Endothelial cell of umbilical vein (primary cell): ENCODE measurements around the gene WDFY3. TPM values are rescaled to one million over a fixed set of nuclear protein-coding genes. Genes with fewer than 3 reads are reported as not detected.

Experiments
- BruUV-seq: library from RNA; stranded (reverse); fragments of 400-500 nt; replicated peaks from 2 replicates; lab custom pipeline; 2021; lab: Mats Ljungman, UMichigan
- CTCF ChIA-PET: fragments of 300-600, 350-600 bp; sonication (Branson Sonifier 250); formaldehyde crosslinking; loops from one replicate; lab custom pipeline; 2021; ENCODE audit warnings: antibody characterized with exemption, inconsistent platforms; lab: Charles Lee
- POLR2A ChIA-PET: fragments of 300-600, 350-600 bp; sonication (Branson Sonifier 250); formaldehyde crosslinking; loops from one replicate; lab custom pipeline; 2021; ENCODE audit warnings: antibody characterized with exemption, inconsistent platforms; lab: Charles Lee
- DNase-seq: peaks from one replicate; pipeline ENCODE4 v3.0.0-alpha.2; 2011; ENCODE audit warnings: low read depth, low spot score
- FAIRE-seq: peaks from 2 replicates; lab custom pipeline; 2011; peaks lifted over from hg19 to GRCh38; lab: Jason Lieb, UNC
- H2AFZ ChIP-seq: 2 replicates; pipeline ENCODE4 v1.6.0; 2012; ENCODE audit warnings: low read depth, low read length, control low read depth, inconsistent platforms
- H3K27ac ChIP-seq: 2 replicates; pipeline ENCODE4 v1.5.1; 2011; ENCODE audit warnings: low read depth, mild to moderate bottlenecking, control low read depth, low read length, moderate library complexity; ENCODE audit not compliant: insufficient read depth
- H3K27me3 ChIP-seq, 2 experiments: 2 replicates each; pipeline versions ENCODE4 v1.6.0 to v1.6.1; 2011; ENCODE audit warnings: low read length in 2 of 2, mixed read lengths in 1 of 2; ENCODE audit not compliant: control insufficient read depth in 2 of 2, insufficient read depth in 2 of 2
- H3K36me3 ChIP-seq, 2 experiments: 2 replicates in 1 of 2; 3 replicates in 1 of 2; pipeline ENCODE4 v1.5.1; 2011; ENCODE audit warnings: low read length in 2 of 2, mild to moderate bottlenecking in 1 of 2, moderate library complexity in 1 of 2; ENCODE audit not compliant: control insufficient read depth in 2 of 2, insufficient read depth in 2 of 2; ENCODE audit errors: extremely low read depth in 1 of 2
- H3K4me1 ChIP-seq: 3 replicates; pipeline ENCODE4 v1.5.1; 2011; ENCODE audit warnings: mild to moderate bottlenecking, low read length; ENCODE audit not compliant: control insufficient read depth, insufficient read depth; ENCODE audit errors: extremely low read depth
- H3K4me2 ChIP-seq: 2 replicates; pipeline ENCODE4 v1.6.1; 2011; ENCODE audit warnings: low read length, control low read depth, mixed read lengths; ENCODE audit not compliant: insufficient read depth
- H3K4me3 ChIP-seq, 3 experiments: fragments of 200-600 bp in 1 of 3; sonication (generic), shearing (Covaris generic) in 1 of 3; replicated peaks in 1 of 3; 2 replicates each; pipeline ENCODE4 v1.5.1; 2011 to 2016; ENCODE audit warnings: control low read depth in 3 of 3, low read length in 3 of 3, mild to moderate bottlenecking in 2 of 3, inconsistent platforms in 1 of 3, low read depth in 1 of 3, moderate library complexity in 1 of 3; ENCODE audit not compliant: insufficient read depth in 1 of 3
- H3K79me2 ChIP-seq: 2 replicates; pipeline ENCODE4 v1.6.0; 2012; ENCODE audit warnings: low read length, inconsistent platforms; ENCODE audit not compliant: control insufficient read depth, insufficient read depth
- H3K9ac ChIP-seq: replicated peaks from 2 replicates; pipeline ENCODE3; 2011; ENCODE audit warnings: low read length, control low read depth; ENCODE audit not compliant: insufficient read depth; ENCODE audit errors: extremely low read depth
- H3K9me1 ChIP-seq: replicated peaks from 3 replicates; pipeline ENCODE4 v1.6.0; 2011; ENCODE audit warnings: mild to moderate bottlenecking, low read length; ENCODE audit not compliant: control insufficient read depth, insufficient read depth; ENCODE audit errors: extremely low read depth
- H3K9me3 ChIP-seq: replicated peaks from 2 replicates; pipeline ENCODE4 v1.5.1; 2012; ENCODE audit warnings: low read length, inconsistent platforms; ENCODE audit not compliant: control insufficient read depth, insufficient read depth
- H4K20me1 ChIP-seq: replicated peaks from 2 replicates; pipeline ENCODE3; 2011; ENCODE audit warnings: mild to moderate bottlenecking, low read length; ENCODE audit not compliant: control insufficient read depth, insufficient read depth; ENCODE audit errors: extremely low read depth
- CTCF ChIP-seq, 2 donors: IDR thresholded peaks; 1 replicate in 1 of 2; 2 replicates in 1 of 2; pipeline ENCODE4 v1.5.1; 2011; ENCODE audit warnings: low read length in 2 of 2, mild to moderate bottlenecking in 2 of 2, moderate library complexity in 2 of 2, control low read depth in 1 of 2, inconsistent platforms in 1 of 2, low read depth in 1 of 2; ENCODE audit not compliant: insufficient read depth in 1 of 2; ENCODE audit errors: extremely low read depth in 1 of 2
- EZH2 ChIP-seq: IDR thresholded peaks from 2 replicates; pipeline ENCODE4 v1.6.1; 2012; ENCODE audit warnings: borderline replicate concordance, low read depth, mild to moderate bottlenecking, moderate library complexity, low read length, inconsistent platforms; ENCODE audit not compliant: severe bottlenecking
- JUN ChIP-seq: IDR thresholded peaks from 2 replicates; pipeline ENCODE4 v1.6.1; 2011; ENCODE audit warnings: borderline replicate concordance, low read depth; ENCODE audit not compliant: insufficient read length, insufficient read depth
- POLR2A ChIP-seq: IDR thresholded peaks from 2 replicates; pipeline ENCODE4 v1.6.1; 2012; ENCODE audit warnings: low read depth, mild to moderate bottlenecking, control low read depth, low read length
- POLR2AphosphoS5 ChIP-seq: IDR thresholded peaks from 2 replicates; pipeline ENCODE4 v1.6.1; 2012; ENCODE audit warnings: low read depth, mild to moderate bottlenecking, control low read depth, low read length, moderate library complexity; ENCODE audit not compliant: insufficient read depth
- dilution Hi-C: fragments of 300-500 bp; cut with MboI; formaldehyde crosslinking; loops from one replicate; pipeline ENCODE4 v1.15.0; 2019; ENCODE audit warnings: low sequenced_read_pairs; ENCODE audit not compliant: extremely low pct_ligation_motif_present
- intact Hi-C: fragments of 100-400 bp; cut with micrococcal nuclease; formaldehyde crosslinking; loops from one replicate; pipeline ENCODE4 v1.10.0; 2022
- polyA plus RNA-seq, 4 experiments: library from polyadenylated mRNA; depleted of rRNA in 3 of 4; stranded (reverse) in 3 of 4; unstranded in 1 of 4; fragments of >200 nt; gene quantifications; 2 replicates each; pipeline versions ENCODE4 v1.2.1 to v1.2.3, GENCODE V29; 2011 to 2012; ENCODE audit warnings: missing spikeins in 1 of 4
- total RNA-seq: library from RNA; stranded (reverse); gene quantifications from 2 replicates; pipeline ENCODE4 v1.2.3, GENCODE V29; 2021
- TF ChIP-seq, protein P1 (sequence below): IDR thresholded peaks from 2 replicates; pipeline ENCODE4 v1.6.1; 2011; ENCODE audit not compliant: insufficient read depth, insufficient read length

Gene WDFY3
- total and polyA plus RNA-seq, 2 donors (not counting 3 experiments of a cell fraction or from before 2014, with no cell fraction given), result 37.0 to 113 TPM

GRCh38 chr4:84726356-84726755 lies 240.1 kb downstream of the WDFY3 start:
- intact Hi-C loops (no loop called here), dilution Hi-C loops (no loop called here)
- Histone ChIP-seq H3K27me3 (no peaks in the 10 kb centered on the region), H3K4me1 (no peaks in the 10 kb centered on the region), H3K9me3 (no peaks in the 10 kb centered on the region), H3K36me3 (peaks cover 7 to 18% of the 10 kb centered on the region in 2 experiments), H3K27ac (no peak overlapping the region), H2AFZ (no peak overlapping the region), H3K4me3 (no peak overlapping the region), H3K4me2 (no peak overlapping the region), H3K9ac (no peak overlapping the region), H3K9me1 (no peaks in the 10 kb centered on the region), H4K20me1 (no peaks in the 10 kb centered on the region), H3K79me2 (no peaks in the 10 kb centered on the region)
- no peak for FAIRE-seq
- CTCF ChIA-PET, result interaction anchor here (0.6 to 1.6 kb wide), 3 partner anchors 12 to 245 kb away, joined by 3 to 5 read pairs (median 4); no protein-coding TSS in a partner anchor
- POLR2A ChIA-PET, result no interaction called here
- TF ChIP-seq, protein P1, sequence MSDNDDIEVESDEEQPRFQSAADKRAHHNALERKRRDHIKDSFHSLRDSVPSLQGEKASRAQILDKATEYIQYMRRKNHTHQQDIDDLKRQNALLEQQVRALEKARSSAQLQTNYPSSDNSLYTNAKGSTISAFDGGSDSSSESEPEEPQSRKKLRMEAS, result no peak
- TF ChIP-seq POLR2A (no peak), JUN (no peak), POLR2AphosphoS5 (no peak), CTCF (IDR thresholded peaks at IDR 0.05; ENCODE audit: extremely low read depth in 1 of 2, insufficient read depth in 1 of 2, low read depth in 1 of 2, low read length in 2 of 2) (no peak), EZH2 (no peak)
- no TSS peak for BruUV-seq
- DNase-seq, result no peak
